Keratinocyte (primary cell): Measurements from ENCODE around the gene CGNL1. TPM values are rescaled to one million over a fixed set of nuclear protein-coding genes. Genes with fewer than 3 reads are reported as not detected.
A peak's percentile ranks its signal among the peaks of the same experiment; 100 is the strongest.

Experiments
- DNase-seq: peaks from one replicate; pipeline ENCODE4 v3.0.0-alpha.2; 2011; ENCODE audit warnings: low read depth, missing footprints, low spot score
- FAIRE-seq: peaks from 2 replicates; lab custom pipeline; 2011; peaks lifted over from hg19 to GRCh38; lab: Jason Lieb, UNC
- H2AFZ ChIP-seq: 2 replicates; pipeline ENCODE4 v1.6.0; 2012; ENCODE audit warnings: low read length, control low read depth, inconsistent platforms; ENCODE audit not compliant: control insufficient read depth
- H3K27ac ChIP-seq: 2 replicates; pipeline ENCODE4 v1.5.1; 2011; ENCODE audit warnings: low read length; ENCODE audit not compliant: control insufficient read depth, insufficient read depth
- H3K27me3 ChIP-seq: 3 replicates; pipeline ENCODE4 v1.6.0; 2011; ENCODE audit warnings: low read length; ENCODE audit not compliant: control insufficient read depth, insufficient read depth; ENCODE audit errors: extremely low read depth
- H3K36me3 ChIP-seq, 2 experiments: 2 replicates in 1 of 2; 3 replicates in 1 of 2; pipeline ENCODE4 v1.5.1; 2011; ENCODE audit warnings: low read length in 2 of 2, mild to moderate bottlenecking in 1 of 2; ENCODE audit not compliant: control insufficient read depth in 2 of 2, insufficient read depth in 2 of 2; ENCODE audit errors: extremely low read depth in 1 of 2
- H3K4me1 ChIP-seq: 3 replicates; pipeline ENCODE4 v1.5.1; 2011; ENCODE audit warnings: low read length; ENCODE audit not compliant: control insufficient read depth, insufficient read depth; ENCODE audit errors: extremely low read depth
- H3K4me2 ChIP-seq: 3 replicates; pipeline ENCODE4 v1.6.0; 2011; ENCODE audit warnings: low read depth, low read length; ENCODE audit not compliant: control insufficient read depth, insufficient read depth; ENCODE audit errors: extremely low read depth
- H3K4me3 ChIP-seq, 3 experiments: fragments of 200-600 bp in 1 of 3; sonication (generic) in 1 of 3; 2 replicates in 2 of 3; 3 replicates in 1 of 3; pipeline ENCODE4 v1.5.1; 2011 to 2016; ENCODE audit warnings: low read length in 3 of 3, mild to moderate bottlenecking in 3 of 3, control low read depth in 2 of 3, inconsistent platforms in 1 of 3, low read depth in 1 of 3, mixed read lengths in 1 of 3, mixed run types in 1 of 3, moderate library complexity in 1 of 3; ENCODE audit not compliant: control insufficient read depth in 2 of 3, insufficient read depth in 2 of 3; ENCODE audit errors: extremely low read depth in 1 of 3
- H3K79me2 ChIP-seq: 2 replicates; pipeline ENCODE4 v1.6.0; 2012; ENCODE audit warnings: low read length; ENCODE audit not compliant: control insufficient read depth, insufficient read depth
- H3K9ac ChIP-seq: 3 replicates; pipeline ENCODE4 v1.6.0; 2011; ENCODE audit warnings: low read length; ENCODE audit not compliant: control insufficient read depth, insufficient read depth; ENCODE audit errors: extremely low read depth
- H3K9me1 ChIP-seq: 3 replicates; pipeline ENCODE4 v1.6.0; 2011; ENCODE audit warnings: low read length; ENCODE audit not compliant: control insufficient read depth, insufficient read depth; ENCODE audit errors: extremely low read depth
- H3K9me3 ChIP-seq: 2 replicates; pipeline ENCODE4 v1.5.1; 2012; ENCODE audit warnings: low read depth, low read length; ENCODE audit not compliant: control insufficient read depth
- H4K20me1 ChIP-seq: 3 replicates; pipeline ENCODE4 v1.6.0; 2011; ENCODE audit warnings: low read length; ENCODE audit not compliant: control insufficient read depth, insufficient read depth; ENCODE audit errors: extremely low read depth
- EZH2 ChIP-seq: IDR thresholded peaks from one replicate; pipeline ENCODE4 v1.6.1; 2012; ENCODE audit warnings: inconsistent platforms, mild to moderate bottlenecking, low read length, moderate library complexity
- dilution Hi-C: fragments of 300-500 bp; cut with MboI; formaldehyde crosslinking; loops from one replicate; pipeline ENCODE4 v1.7.0; 2020; ENCODE audit warnings: low sequenced_read_pairs; ENCODE audit not compliant: extremely low pct_ligation_motif_present
- polyA plus RNA-seq, 5 experiments: library from polyadenylated mRNA; depleted of rRNA in 3 of 5; stranded (reverse) in 3 of 5; stranded (forward) in 1 of 5; unstranded in 1 of 5; fragments of >200 nt; gene quantifications; 1 replicate in 1 of 5; 2 replicates in 3 of 5; 3 replicates in 1 of 5; pipeline versions ENCODE4 v1.2.1 to v1.2.3, GENCODE V29; 2011 to 2012; ENCODE audit warnings: missing spikeins in 2 of 5, low read depth in 1 of 5, low replicate concordance in 1 of 5
- TF ChIP-seq, protein P1 (sequence below), 3 experiments: IDR thresholded peaks in 1 of 3; conservative IDR thresholded peaks in 1 of 3; optimal IDR thresholded peaks in 1 of 3; 2 replicates in 2 of 3; 3 replicates in 1 of 3; pipeline versions ENCODE3 to v1.5.1; 2011; ENCODE audit warnings: low read length in 3 of 3, mild to moderate bottlenecking in 3 of 3, moderate library complexity in 2 of 3, control low read depth in 1 of 3, inconsistent platforms in 1 of 3; ENCODE audit not compliant: insufficient read depth in 2 of 3; ENCODE audit errors: extremely low read depth in 1 of 3

Gene CGNL1
- polyA plus RNA-seq, 1 donor (not counting 4 experiments of a cell fraction or from before 2014, with no cell fraction given), result 0.05 TPM

DNA sequence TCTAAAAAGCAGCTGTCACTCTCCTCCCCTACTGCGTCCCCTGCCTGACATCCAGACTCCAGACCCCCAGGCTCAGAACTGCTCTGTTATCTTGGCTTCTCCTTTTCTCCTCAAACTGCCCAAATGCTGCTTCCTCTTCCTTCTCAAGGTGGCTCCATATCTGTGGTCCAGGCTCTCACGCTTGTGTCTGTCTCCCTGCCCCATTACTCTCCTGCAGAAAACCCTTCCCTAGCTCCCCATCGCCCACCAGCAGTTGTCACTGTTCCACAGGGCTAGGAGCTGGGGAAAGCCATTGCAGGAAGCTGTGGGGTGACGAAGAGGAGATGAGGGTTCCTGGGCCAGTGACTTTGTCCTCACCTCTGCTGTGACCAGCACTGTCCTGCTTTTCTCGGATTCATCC lies 30.7 kb upstream of the CGNL1 start:
- no peaks in the 10 kb centered on the region for H3K9me3 ChIP-seq
- DNase-seq (no peak), FAIRE-seq (no peak)

DNA sequence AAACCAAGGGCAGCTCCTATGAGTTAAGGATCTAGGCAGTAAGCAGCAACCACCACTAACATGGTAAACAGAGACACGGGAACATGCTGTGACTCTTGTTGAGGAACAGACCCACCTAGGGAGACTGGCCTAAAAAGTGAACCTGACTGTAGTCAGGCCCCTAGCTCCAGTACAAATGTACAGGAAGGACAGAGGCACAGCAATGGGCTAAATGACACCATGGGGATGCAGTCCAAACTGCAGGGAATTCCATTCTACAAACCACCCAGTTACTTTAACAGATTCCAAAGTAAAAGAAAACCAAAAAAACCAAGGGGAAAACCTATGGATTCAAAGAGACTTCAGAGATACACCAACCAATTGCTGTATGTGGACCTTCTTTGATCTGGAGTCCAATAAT lies 28.2 kb upstream of the CGNL1 start:
- dilution Hi-C loops, result loop anchor here (25.0 kb wide), 1 partner anchor 189 kb away; no protein-coding TSS in a partner anchor
- H3K27ac ChIP-seq, result no peak overlapping the region
- no peak overlapping the region for H3K4me3 ChIP-seq
- no peak overlapping the region for H2AFZ ChIP-seq
- H3K4me2 ChIP-seq, result no peak overlapping the region
- H3K79me2 ChIP-seq, result no peaks in the 10 kb centered on the region
- no peak overlapping the region for H3K9ac ChIP-seq
- no peaks in the 10 kb centered on the region for H4K20me1 ChIP-seq
- no peaks in the 10 kb centered on the region for H3K9me3 ChIP-seq
- DNase-seq, result no peak
- FAIRE-seq, result no peak
- H3K36me3 ChIP-seq, result no peaks in the 10 kb centered on the region
- H3K27me3 ChIP-seq, result no peaks in the 10 kb centered on the region
- H3K4me1 ChIP-seq, result no peaks in the 10 kb centered on the region
- no peak for TF ChIP-seq EZH2
- TF ChIP-seq, protein P1, sequence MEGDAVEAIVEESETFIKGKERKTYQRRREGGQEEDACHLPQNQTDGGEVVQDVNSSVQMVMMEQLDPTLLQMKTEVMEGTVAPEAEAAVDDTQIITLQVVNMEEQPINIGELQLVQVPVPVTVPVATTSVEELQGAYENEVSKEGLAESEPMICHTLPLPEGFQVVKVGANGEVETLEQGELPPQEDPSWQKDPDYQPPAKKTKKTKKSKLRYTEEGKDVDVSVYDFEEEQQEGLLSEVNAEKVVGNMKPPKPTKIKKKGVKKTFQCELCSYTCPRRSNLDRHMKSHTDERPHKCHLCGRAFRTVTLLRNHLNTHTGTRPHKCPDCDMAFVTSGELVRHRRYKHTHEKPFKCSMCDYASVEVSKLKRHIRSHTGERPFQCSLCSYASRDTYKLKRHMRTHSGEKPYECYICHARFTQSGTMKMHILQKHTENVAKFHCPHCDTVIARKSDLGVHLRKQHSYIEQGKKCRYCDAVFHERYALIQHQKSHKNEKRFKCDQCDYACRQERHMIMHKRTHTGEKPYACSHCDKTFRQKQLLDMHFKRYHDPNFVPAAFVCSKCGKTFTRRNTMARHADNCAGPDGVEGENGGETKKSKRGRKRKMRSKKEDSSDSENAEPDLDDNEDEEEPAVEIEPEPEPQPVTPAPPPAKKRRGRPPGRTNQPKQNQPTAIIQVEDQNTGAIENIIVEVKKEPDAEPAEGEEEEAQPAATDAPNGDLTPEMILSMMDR (optimal IDR thresholded peaks at IDR 0.05 in 1 of 3, IDR thresholded peaks at IDR 0.05 in 1 of 3, conservative IDR thresholded peaks at IDR 0.05 in 1 of 3; ENCODE audit: extremely low read depth in 1 of 3, insufficient read depth in 2 of 3, low read length in 3 of 3), result no peak
- H3K9me1 ChIP-seq, result no peaks in the 10 kb centered on the region

More for the DNA sequence above, 30.7 kb upstream of the CGNL1 start:
- TF ChIP-seq, protein P1 (optimal IDR thresholded peaks at IDR 0.05 in 1 of 3, IDR thresholded peaks at IDR 0.05 in 1 of 3, conservative IDR thresholded peaks at IDR 0.05 in 1 of 3; ENCODE audit: extremely low read depth in 1 of 3, insufficient read depth in 2 of 3, low read length in 3 of 3), result peak in 1 of 3 experiments; percentile 43
- no peak for TF ChIP-seq EZH2
- Histone ChIP-seq H3K4me3 (no peak overlapping the region), H3K4me1 (no peaks in the 10 kb centered on the region), H3K79me2 (no peaks in the 10 kb centered on the region), H2AFZ (no peak overlapping the region), H3K27me3 (no peaks in the 10 kb centered on the region), H3K36me3 (no peaks in the 10 kb centered on the region), H3K4me2 (no peak overlapping the region), H3K27ac (no peak overlapping the region), H4K20me1 (no peaks in the 10 kb centered on the region), H3K9me1 (no peaks in the 10 kb centered on the region), H3K9ac (no peak overlapping the region)
- dilution Hi-C loops, result loop anchor here (25.0 kb wide), 1 partner anchor 192 kb away; no protein-coding TSS in a partner anchor
